HTR-8/SVneo (cell line): Measurements from ENCODE around the gene CFAP45.
A peak's percentile ranks its signal among the peaks of the same experiment; 100 is the strongest.
"Not testable (repeated sequence)": the region's sequence is repeated elsewhere in the genome, so short reads cannot be mapped to it uniquely, and the experiment has no call there.

Experiments
- DNase-seq: peaks from one replicate; pipeline ENCODE4 v3.0.0; 2011; ENCODE audit warnings: low spot score, mixed read lengths; ENCODE audit not compliant: insufficient read length
- FAIRE-seq: peaks from 2 replicates; lab custom pipeline; 2011; peaks lifted over from hg19 to GRCh38; lab: Jason Lieb, UNC

The CFAP45 gene

DNA sequence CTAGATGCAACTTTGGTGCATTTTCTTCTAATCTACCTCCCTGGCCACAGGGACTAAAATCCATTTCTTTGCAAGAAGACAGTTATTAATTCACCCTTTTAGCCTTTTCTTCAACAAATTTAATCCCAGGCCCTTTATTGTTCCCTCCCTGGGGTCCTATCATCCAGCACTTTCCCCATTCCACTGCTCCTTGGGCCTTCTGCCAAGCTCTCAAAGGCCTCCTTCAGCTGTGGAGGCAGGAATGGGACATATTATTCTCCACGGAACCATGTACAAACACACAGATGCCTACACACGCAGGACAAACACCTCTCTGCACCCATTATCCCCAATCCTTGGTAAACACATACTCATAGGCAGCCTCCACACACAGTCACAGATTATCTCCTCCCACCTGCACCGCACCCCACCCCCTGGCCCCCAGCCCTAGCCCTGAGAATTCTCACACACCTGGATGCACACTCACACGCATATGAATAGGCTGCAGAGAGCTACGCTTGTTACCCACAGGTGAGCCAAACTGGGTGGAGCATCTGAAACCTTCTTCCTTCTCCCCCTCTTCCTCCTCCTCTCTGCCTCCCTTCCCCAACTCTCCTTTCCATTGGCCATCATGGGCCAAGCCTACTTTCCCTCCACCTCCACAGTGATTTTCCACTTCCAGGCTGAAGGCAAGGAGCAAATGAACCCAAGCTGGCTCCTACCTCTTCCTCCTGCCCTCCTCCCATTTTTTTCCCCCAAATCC lies 13.7 kb upstream of the CFAP45 start:
- FAIRE-seq (no peak), DNase-seq (no peak)

DNA sequence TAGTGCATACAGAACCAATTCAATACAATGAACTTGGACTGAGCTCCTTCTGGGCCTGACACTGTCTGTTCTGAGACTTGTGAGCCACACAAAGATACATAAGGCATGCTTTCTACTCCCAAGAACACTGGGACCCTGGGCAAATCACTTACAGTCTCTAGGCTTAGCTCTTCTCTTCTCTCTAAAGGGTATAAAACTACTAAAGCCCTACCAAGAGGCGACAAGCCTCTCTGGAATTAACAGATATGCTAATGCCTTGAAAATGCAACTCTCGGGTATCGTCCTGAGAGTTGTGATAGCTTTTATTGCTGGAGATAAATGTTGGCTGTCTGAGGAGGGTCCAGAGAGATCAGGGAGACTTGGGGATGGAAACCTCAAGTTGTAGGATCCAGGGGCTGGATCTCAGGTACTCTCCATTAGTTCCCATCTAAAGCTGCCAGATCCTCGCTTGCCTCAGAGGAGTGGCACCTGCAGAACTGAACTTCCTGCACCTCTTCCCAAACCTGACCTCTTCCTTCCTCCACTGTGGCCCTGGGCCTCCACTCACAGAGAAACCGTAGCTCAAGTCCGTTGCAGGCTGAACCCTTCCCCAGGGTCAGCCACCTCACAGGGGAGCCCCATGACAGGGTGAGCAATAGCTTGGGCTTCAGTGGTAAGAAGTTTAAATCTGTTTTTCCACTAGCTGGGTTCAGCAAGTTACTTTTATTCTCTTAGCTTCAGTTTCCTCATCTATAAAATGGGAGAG lies 11.5 kb upstream of the CFAP45 start:
- FAIRE-seq: no peak
- DNase-seq: no peak

DNA sequence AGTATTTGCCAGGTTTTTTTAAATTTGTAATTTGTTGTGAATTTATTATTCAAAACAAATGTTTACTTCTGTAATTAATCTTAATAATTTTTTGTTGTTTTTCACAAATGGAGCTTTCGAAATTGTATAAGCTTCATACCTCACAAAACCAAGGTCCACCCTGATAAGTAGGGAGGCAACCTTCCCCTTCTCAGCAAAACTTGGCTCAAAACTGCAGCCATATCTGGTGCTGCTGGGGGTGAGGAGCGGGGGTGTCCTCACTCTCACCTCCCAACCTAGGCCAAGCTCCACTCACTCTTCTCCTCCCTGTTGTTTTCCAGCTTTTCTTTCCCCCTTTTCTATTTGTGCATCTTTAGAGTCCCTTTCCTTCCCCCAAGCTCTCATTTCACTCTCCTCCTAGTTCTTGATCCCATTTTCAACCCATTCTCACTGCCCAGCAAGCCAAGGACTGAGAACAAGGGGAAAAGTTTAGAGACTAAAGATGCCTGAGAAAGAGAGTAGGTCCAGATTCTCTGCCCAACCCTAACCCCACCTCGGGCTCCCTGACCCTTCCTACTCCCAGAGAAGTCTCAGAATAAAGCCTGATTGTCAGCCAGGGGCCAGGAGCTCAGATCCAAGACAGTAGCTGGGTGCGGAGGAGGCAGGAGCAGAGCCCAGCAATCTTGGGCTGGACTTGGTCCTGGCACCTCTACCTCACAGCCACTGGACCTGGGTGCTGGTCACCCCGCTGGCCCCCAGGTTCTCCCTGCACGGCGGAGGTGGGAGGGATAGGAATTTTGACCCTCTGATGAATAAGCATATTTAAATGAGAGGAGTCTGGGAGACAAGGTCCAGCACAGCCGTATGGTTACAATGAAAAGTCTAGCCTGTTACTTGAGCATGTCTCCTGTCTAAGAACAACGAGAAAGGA lies 8.3 kb upstream of the CFAP45 start:
- no peak for DNase-seq
- no peak for FAIRE-seq

DNA sequence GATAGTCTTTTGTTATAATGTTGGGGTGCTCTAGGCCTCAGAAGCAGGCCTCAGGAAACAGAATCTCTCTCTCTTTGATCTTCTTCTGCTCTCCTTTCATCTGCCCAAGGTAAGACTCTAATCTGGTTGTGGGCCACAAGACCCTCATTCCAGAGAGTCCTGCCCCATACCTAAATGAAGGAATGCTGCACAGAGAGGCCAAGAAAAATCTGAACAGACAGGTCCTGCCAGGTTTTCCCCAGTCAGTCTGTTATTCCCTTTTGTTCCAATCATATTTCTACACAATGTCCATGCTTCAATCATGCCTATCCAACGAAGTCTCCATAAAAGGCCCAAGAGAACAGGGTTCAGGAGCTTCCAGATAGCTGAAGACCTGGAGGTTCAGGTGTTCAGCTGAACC lies 7.0 kb upstream of the CFAP45 start:
- no peak for DNase-seq
- no peak for FAIRE-seq

DNA sequence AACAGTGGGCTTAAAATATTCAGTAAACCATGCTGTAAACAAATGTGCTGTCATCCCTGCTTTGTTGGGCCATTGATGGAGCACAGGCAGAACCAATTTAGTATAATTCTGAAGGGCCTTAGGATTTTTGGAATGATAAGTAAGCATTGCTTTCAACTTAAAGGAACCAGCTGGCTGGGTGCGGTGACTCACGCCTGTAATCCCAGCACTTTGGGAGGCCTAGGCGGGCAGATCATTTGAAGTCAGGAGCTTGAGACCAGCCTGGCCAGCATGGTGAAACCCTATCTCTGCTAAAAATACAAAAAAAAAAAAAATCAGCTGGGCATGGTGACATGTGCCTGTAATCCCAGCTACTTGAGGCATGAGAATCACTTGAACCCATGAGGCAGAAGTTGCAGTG lies 4.1 kb upstream of the CFAP45 start:
- FAIRE-seq, DNase-seq: not testable (repeated sequence)

DNA sequence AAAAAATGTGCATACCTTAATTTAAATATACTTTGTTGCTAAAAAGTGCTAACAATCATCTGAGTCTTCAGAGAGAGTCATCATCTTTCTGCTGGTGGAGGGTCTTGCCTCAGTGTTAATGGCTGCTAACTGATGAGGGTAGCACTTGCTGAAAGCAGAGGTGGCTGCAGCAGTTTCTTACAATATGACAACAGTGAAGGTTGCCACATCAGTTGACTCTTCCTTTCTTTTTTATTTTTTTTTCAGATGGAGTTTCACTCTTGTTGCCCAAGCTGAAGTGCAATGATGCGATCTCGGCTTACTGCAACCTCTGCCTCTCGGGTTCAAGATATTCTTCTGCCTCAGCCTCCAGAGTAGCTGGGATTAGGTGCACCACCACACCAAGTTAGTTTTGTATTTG lies 2.6 kb upstream of the CFAP45 start:
- FAIRE-seq (no peak), DNase-seq (no peak)

DNA sequence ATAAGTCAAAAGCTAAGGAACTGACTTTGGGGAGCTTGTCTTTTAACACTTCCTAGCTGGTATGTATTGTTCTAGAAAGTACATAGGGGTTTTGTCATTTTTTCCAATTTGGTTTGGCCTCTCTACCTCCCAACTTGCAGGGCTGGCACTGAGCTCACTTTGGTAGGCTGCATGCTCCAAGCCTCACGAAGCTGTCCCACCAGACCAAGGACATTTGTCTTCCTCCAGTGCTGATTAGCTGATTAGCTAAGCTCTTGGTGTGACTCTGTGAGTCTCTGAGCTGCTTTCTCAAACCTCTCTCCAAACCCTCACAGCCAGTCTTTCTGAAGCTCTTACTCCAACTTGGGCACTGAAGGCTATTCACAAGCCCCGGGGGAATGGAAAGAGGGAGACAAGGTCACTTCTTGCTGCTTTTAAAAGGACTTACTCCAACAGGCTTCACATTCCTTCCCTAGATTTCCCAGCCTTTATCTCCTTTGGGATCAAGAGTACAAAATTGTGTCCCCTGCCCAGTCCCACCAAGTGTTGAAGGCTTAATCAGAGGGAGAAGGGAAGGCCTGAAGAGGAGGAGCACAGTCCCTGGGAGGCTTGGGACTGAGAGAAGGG lies 893 bp upstream of the CFAP45 start:
- FAIRE-seq (no peak), DNase-seq (no peak)

DNA sequence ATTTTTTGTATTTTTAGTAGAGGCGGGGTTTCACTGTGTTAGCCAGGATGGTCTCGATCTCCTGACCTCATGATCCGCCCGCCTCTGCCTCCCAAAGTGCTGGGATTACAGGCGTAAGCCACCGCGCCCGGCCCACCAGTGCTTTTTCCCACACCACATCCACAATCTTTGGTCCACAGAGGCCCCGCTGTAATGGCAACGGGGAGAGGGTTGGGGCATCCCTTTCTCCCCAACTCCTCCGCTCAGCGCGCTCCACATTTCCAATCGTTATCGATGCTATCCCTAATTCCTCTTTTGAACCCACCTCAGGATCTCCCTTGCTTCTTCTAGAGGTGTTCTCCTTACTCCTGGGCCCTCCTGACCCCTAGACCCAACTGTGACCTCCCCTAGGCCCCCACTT lies 331 bp downstream of the CFAP45 start:
- FAIRE-seq, DNase-seq: not testable (repeated sequence)

DNA sequence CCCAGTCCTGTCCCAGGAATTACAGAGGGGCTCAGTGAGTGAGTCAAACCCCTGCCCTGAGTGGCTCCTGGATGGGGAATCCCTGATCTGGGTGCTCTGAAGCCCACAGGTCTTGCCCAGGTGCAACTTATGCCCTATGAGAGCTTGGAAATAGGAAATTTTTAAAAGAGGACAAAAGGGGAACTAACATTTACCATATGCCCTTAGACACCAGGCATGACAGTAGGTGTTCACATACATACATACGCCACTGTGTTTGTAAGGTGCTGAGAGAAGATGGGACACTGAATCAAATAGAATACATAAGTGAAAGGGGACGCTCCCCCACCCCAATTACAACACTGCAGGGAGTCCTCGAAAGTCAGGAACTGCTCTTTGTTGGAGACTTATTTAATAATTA lies 1.4 kb downstream of the CFAP45 start:
- no peak for DNase-seq
- FAIRE-seq: no peak

DNA sequence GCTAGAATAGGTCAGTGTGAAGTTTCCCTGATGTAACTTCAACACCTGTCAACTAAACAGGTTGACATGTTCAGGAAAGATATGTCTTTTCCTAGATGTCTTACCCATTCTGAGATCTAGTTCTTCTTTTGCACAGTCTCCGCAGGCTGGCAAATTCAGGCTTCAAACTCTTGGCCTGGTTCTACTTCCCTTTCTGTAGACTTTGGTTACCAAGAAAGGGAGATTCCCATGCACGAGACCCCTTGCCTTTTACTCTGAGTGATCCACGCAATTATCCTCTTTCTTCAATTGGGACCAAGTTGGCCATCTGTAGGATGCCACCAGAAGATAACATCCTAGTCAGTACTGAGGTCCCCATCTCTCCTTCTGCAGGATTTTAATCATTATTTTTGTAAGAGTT lies 2.0 kb downstream of the CFAP45 start:
- DNase-seq (no peak), FAIRE-seq (no peak)

DNA sequence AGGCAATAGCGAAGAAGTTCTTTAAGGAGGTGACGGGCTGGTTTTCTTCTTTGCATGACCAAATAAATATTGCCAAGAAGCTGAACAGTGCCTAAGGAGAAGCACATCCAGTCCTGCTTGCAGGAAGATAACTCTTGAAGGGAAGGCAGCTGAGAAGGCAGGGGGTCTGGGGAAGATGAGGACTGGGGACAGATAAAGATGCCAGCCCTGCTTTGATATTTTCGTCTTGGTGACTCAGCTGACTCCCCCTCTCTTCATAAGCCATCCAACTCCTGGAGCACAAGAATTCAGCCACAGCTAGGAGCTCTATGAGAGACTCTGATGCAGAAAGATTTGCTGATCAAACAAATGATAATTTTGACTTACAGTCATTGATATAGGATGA lies 3.4 kb downstream of the CFAP45 start:
- no peak for FAIRE-seq
- DNase-seq: no peak

DNA sequence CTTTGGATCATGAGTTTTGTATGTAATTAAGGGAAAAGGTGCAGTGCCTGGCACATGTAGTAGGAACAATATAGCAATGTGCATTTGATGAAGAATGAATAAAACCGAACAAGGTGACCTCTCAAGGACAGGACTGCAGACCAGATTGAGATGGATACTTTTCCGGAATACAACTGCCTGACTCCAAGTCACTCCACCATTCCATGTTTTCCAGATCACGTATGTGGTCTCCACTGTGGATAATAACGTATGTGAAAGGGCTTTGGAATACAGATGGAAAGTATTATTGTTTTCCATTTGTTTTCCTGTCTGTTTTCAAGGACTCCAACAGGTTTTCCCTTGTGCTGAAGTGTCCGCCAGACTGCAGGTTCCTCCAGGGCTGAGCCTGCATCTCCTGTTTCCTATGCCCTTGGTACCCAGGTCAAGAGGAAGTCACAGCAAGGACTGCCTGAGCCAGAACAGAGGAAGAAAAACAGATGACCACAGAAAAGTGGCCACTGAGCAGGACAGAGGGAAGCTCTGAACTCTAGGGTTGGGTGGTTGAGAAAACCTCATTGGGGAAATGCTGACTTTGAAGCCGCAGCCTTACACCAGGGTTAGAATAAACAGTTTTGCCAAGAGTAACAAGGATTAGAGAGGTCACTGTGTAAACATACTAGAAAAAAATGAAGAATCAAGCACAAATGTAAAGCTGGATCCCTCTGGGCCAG lies 4.0 kb downstream of the CFAP45 start:
- FAIRE-seq (no peak), DNase-seq (no peak)

DNA sequence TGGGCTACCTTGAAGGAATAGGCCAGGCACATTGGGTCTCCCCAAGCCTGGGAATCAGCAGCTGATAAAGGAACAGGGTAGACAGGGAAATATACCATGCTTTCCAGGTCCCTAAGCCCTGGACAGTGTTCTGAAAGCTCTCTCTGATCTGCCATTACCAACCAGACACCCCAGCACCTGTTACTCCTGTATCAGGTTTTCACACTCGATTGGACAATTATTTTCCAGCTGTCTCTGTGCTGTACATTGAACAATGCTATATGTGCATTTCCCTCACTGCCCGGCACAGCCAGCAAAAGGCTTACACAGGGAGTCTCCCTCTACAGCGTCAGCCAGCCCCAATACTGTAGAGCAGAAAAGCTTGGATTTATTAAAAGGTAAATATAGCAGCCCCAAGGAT lies 4.7 kb downstream of the CFAP45 start:
- DNase-seq (no peak), FAIRE-seq (no peak)

DNA sequence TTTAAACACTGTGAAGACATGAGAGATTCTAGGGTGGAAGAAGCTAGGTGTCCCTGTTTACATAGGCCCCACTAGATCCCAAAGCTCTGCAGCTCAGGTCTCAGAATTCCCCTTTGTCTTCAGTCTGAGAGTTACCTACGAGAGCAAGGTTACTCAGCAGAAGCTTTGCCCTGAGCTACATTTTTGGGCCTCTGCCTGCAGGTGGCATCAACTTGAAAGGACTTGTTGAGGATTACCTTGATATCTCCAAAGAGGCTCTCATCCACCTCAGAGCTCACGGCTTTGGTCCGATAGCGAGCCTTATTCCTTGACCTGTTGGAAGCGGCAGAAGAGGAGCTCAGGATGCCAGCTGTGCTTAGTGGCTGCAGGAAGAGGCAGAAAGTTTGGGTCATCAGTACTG lies 7.0 kb downstream of the CFAP45 start:
- DNase-seq: no peak

DNA sequence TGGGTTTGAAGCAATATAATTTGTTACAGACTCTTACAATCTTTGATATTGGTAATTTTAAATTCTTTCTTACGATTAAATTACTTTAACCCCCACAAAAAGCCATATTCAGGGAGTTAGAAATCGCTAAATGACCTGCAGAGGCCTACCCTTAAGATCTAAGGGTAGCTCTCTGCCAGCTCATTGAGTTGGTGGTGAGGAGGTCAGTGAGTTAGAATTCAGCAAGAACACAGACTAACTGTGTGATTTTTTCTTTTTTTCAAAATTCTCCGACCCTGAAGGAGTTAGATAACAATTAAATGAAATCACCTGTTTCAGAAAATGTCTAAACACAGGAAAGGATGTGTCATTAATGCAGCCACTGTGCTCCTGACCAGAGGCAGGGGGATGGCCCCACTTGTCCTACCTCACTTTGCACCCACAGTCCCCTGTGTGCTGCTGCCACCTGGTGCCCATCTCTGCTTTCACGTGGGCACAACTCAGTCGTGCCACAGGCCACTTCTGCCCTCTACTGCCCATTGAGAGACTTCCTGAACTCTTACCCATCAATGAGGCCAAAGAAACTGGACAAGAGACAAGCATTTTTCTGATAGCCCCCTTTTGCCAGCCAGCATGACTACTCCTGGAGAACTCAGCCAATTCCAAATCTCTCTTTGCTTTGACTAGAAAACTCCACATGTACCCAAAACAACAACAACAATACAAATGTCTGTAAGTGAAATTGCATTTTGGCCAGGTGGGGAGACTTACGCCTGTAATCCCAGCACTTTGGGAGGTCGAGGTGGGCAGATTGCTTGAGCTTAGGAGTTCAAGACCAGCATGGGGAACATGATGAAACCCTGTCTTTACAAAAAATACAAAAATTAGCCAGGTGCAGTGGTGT lies 8.4 kb downstream of the CFAP45 start:
- peak; percentile 68 for DNase-seq
- FAIRE-seq: peak; percentile 48

More for the DNA sequence above, 7.0 kb downstream of the CFAP45 start:
- no peak for FAIRE-seq

DNA sequence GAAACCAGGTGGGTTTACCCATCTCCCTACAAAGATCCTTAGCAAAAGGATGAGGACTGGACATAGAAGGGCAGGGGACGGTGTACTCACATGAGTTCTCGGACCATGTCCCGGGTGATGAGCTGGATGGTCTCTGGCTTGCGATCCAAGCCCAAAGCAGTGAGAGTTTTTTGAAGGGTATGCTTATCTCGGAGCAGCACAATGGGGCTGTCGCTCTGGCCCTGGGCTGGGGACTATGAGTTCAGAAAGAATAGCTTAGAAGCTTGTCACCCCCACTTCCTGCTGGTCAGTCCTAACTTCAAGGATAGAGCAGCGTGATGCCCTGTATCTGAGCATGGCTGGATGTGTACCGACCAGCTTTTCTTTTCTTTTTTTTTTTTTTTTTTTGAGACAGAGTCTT lies 9.6 kb downstream of the CFAP45 start:
- FAIRE-seq (no peak), DNase-seq (no peak)

DNA sequence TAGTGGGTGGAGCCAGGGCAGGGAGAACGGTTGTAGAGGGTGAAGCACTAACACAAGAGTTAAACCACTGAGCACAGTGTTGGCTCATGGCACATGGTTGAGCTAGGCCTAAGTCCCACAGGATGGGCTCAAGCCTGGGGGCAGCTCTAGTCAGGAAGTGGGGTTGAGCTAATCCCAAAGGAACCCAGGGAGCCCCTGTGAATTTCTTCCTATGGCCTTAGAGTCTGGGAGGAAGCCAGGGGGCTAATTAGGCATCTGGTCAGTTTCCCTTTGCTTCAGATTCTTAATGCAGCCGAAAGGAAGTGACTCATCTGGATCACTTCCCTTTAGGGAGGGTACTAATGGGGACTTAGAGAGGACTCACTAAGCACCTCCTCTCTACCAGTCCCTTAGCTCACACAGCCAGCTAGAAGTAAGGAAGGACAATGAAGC lies 10.1 kb downstream of the CFAP45 start:
- no peak for FAIRE-seq
- DNase-seq: peak; percentile 69

DNA sequence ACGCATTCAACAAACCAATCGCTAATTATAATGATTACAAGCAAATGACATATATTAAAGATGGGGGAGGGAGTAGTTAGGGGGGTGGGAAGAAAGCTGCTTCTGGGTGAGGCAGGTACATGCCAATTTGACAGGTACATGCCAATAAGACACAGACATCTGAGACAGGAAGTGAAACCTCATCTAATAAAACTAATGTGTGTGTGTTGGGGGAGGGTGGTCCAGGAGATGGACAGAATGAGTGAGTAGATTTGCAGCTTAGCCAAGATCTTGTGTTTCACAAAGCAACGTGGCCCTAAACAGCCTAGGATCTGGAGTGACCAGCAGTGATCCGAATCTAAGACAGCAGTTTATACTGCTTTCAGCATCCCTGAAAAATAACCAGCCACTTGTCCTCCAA lies 10.8 kb downstream of the CFAP45 start:
- DNase-seq: no peak
- FAIRE-seq: no peak

DNA sequence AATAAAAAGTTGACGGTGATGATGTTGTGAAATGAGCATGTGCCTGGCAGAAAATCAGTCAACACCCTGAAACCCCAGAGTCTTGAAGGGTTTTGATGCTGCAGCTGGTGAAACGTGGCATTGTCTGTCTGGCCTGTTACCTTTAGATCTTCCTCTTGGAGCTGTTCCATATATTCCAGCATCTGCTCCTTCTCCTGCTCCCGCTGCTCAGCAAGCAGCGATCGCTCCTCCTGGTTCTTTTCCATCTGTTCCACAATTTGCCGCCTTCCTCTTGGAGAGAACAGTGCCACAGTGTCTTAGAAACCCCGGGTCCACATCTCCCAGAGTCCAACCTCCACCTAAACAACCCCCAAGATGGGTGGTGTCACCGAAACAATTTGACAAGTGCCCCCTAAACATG lies 15.7 kb downstream of the CFAP45 start:
- FAIRE-seq: no peak
- DNase-seq: no peak
